HG03442 (cell line): Measurements from ENCODE around the gene CELF6.

Experiments
- ATAC-seq: cut with Tn5 transposase; IDR thresholded peaks from one replicate; pipeline ENCODE4 v1.9.1; 2021; ENCODE audit warnings: mild to moderate bottlenecking, moderate library complexity; ENCODE audit not compliant: unreplicated experiment

The CELF6 gene

DNA sequence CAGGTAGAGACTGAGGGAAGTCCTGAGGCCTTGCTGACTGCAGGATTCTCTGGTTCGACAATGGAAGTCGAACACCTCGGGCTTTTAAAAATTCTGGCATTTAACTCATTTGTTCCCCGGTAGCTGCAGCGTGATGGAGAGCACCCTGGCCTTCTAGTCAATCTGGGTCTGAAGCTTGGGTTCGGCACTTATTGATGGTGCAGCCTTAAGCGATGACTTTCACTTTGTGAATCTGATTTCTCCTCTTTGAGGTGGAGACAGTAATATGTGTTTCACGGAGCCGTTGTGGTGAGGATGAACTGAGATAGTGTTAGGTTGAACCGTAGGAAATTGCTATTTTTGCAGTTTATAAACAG, 47.0 kb downstream of the CELF6 start:
- no peak for ATAC-seq

- peak; percentile 93 for ATAC-seq
These were observed 47.6 kb downstream of the CELF6 start, which contains the start of gene PARP6 for GRCh38 chr15:72272213-72272996. PARP6 (minus strand) TSS chr15:72272554; CDS start chr15:72267477, 5,077 bp downstream.

GRCh38 chr15:72271895-72272212, 48.1 kb downstream of the CELF6 start:
- ATAC-seq: peak; percentile 7

- no peak for ATAC-seq
These were observed 48.7 kb downstream of the CELF6 start for GRCh38 chr15:72271221-72271620.

- ATAC-seq: no peak
These were observed 50.2 kb downstream of the CELF6 start for GRCh38 chr15:72269739-72270138.

DNA sequence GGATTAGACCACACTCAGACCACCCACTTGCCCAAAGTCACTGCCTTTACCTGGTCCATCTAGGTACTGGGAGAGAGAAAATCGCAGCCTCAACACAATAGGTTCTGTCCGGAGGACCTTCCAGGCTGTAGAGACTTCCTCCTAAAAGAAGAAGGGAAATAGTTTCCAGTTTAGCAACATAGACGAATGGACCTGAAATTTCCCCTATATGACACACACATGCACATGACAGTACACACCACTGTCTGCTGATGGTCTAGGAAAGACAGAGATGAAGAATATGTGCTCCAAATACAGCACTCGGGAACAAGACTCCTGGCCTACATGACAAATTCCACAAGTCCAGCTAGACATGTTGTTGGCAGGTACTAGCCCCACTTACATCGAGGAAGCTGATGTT, 54.9 kb downstream of the CELF6 start:
- no peak for ATAC-seq

DNA sequence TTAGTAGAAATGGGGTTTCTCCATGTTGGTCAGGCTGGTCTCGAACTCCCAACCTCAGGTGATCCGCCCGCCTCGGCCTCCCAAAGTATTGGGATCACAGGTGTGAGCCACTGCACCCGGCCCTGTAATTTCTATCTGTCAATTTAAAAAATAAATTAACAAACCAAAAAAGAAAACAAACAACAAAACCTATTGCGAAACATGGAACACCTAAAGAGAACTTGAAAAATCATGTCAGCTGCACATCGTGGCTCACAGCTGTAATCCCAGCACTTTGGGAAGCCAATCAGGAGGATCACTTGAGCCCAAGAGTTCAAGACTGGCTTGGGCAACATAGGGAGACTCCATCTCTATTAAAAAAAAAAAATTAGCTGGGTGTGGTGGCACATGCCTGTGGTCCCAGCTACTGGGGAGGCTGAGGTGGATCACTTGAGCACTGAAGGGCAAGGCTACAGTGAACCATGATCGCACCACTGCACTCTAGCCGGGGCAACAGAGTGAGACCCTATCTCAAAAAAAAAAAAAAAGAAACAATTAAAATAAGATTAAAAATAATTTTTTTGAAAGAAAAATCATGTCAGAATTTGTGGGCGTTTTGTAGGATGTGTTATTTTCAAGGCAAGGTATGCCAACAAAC, 67.2 kb downstream of the CELF6 start:
- no peak for ATAC-seq

GRCh38 chr15:72249142-72249810, 70.7 kb downstream of the CELF6 start:
- no peak for ATAC-seq

DNA sequence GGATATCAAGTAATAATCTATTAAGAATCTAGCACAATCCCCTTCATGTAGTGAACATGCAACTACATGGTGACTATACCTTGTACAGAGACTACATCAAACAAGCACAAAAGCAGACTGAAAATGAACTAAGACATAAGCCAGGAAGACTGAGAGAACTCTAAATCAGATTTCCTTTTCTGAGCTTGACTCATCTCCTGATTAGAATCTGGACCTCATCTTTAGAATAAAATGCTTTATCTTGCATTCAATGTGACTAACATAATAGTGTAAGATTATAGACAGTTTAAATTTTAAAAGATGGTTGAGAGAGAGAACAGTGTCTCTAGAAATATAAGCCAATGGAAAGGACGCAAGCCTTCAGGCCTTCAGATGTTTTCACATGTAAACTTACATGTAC, 71.4 kb downstream of the CELF6 start:
- no peak for ATAC-seq

DNA sequence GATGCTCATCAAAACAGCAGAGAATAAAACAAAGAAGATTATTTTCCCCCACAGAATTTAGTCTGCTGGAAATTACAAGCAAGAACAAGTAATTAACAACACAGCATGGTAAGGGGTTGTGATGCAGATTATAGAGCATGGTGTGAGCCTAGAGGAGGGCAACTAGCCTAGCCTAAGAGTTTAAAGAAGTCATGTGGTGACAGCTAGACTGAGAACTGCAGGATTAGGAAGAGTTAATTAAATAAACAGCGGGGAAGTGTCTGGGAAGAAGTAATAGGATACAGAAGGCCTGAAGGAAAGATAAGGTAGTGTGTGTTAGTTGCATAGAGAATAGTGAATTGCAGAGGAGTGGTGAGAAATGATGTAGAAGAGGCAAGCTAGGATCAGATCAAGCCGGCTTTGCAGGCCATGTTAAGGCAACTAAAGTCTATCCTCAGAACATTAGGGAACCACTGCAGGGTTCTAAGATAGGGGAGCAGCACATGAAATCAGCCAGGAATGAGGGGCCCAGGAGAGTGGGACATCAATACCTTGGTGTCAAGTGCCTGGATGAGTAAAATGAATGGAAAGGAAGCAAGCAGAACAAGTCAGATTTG, 77.1 kb downstream of the CELF6 start:
- no peak for ATAC-seq

GRCh38 chr15:72239652-72240051, 80.3 kb downstream of the CELF6 start:
- no peak for ATAC-seq

- ATAC-seq: no peak
These were observed 81.4 kb downstream of the CELF6 start for GRCh38 chr15:72238586-72238985.

GRCh38 chr15:72237853-72238224, 82.1 kb downstream of the CELF6 start:
- no peak for ATAC-seq

- peak; percentile 72 for ATAC-seq
These were observed 82.7 kb downstream of the CELF6 start for GRCh38 chr15:72237029-72237852.

DNA sequence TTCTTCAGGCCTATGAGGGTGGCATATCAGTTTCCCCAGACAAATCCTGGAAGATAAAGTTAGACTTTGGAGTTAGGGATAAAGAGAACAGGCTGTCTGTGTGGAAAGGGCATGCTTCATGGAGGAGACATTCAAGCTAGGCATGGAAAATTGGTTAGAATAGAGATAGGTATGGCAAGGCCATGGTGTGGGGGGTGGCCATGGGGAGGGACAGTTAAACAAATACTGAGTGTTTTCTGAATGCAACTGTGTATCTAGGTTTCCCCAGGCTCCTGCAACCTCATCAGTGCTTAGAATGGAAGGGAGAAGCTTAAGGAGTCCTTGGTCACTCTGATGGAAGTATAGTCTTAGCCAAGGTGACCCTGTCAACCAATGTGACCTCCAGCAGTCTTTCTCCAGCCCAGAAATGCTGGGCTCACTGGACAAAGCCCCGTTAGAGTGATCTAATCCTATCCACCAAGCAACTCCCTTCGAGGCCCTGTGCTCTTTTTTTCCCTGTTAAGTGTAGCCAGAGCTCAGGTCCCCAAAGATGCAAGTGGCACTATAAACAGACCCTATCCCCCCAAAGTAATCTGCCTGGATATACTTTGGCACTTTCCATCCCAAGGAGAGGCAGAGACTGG, 83.5 kb downstream of the CELF6 start:
- no peak for ATAC-seq

DNA sequence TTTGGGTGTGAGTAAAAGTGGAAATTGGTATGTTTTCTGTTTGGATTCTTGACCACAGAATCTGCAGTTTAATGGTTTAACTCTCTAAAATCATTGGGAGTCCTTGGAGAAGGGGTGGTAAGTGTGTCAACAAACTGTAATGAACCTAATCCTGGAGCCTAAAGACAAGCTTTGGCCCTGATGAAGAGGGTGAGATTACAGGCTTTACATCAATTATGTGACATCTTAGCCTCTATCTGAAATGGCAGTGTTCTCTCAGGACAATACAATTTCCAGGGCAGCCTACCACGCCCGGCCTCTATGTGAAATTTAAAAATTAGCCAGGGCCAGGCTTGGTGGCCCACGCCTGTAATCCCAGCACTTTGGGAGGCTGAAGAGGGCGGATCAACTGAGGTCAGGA, 84.7 kb downstream of the CELF6 start:
- no peak for ATAC-seq
